Measurements from ENCODE around the gene CASTOR1. TPM values are rescaled to one million over a fixed set of nuclear protein-coding genes. Genes with fewer than 3 reads are reported as not detected.

CASTOR1 gene
- total RNA-seq, 1 experiment from 2014 or later: 2.0 TPM

- H3K9me3 ChIP-seq (ENCODE audit: low read depth, low read length, poor library complexity, severe bottlenecking): no peaks in the 10 kb centered on the region
- intact Hi-C loops (cut with micrococcal nuclease; ENCODE audit: unreplicated experiment): loop anchor here (2.0 to 10.0 kb wide), 4 partner anchors 132 to 315 kb away; partner anchors contain the start of gene TCN2
- no TSS peak for BruUV-seq (replicated peaks)
- no peak for TF ChIP-seq EZH2 (IDR thresholded peaks at IDR 0.05; ENCODE audit: borderline replicate concordance, low read depth, low read length, poor library complexity, severe bottlenecking)
- H3K27ac ChIP-seq (ENCODE audit: low read depth, low read length, poor library complexity, severe bottlenecking): no peak overlapping the region
- no peaks in the 10 kb centered on the region for H3K36me3 ChIP-seq (ENCODE audit: insufficient read depth, low read length, poor library complexity, severe bottlenecking)
- peaks cover 26% of the 10 kb centered on the region for H3K4me1 ChIP-seq (ENCODE audit: insufficient read depth, low read length, poor library complexity, severe bottlenecking)
- ChIA-PET CTCF (interaction anchor here (0.6 to 1.0 kb wide), 2 partner anchors 98 to 141 kb away, joined by 3 read pairs; partner anchors contain the start of gene RNF215), POLR2A (ENCODE audit: low non-redundant PET) (interaction anchor here (0.6 kb wide), 1 partner anchor 95 kb away, joined by 3 read pairs; no protein-coding TSS in a partner anchor)
- DNase-seq (ENCODE audit: low spot score): no peak
- peak overlapping the region; percentile 74 for H3K4me3 ChIP-seq (ENCODE audit: low read depth, low read length, poor library complexity, severe bottlenecking)
- no peaks in the 10 kb centered on the region for H3K27me3 ChIP-seq (replicated peaks; ENCODE audit: insufficient read depth, low read depth, low read length, poor library complexity)
Observed at GRCh38 chr22:30289980-30290313, 642 bp upstream of the CASTOR1 start.

- no TSS peak for BruUV-seq (replicated peaks)
- Histone ChIP-seq H3K36me3 (ENCODE audit: insufficient read depth, low read length, poor library complexity, severe bottlenecking) (no peaks in the 10 kb centered on the region), H3K27ac (ENCODE audit: low read depth, low read length, poor library complexity, severe bottlenecking) (peak overlapping the region; percentile 56), H3K4me3 (ENCODE audit: low read depth, low read length, poor library complexity, severe bottlenecking) (peak overlapping the region; percentile 74), H3K27me3 (replicated peaks; ENCODE audit: insufficient read depth, low read depth, low read length, poor library complexity) (no peaks in the 10 kb centered on the region), H3K4me1 (ENCODE audit: insufficient read depth, low read length, poor library complexity, severe bottlenecking) (peaks cover 26% of the 10 kb centered on the region), H3K9me3 (ENCODE audit: low read depth, low read length, poor library complexity, severe bottlenecking) (no peaks in the 10 kb centered on the region)
- ChIA-PET CTCF (interaction anchor here (0.7 to 1.6 kb wide), 8 partner anchors 11 to 268 kb away, joined by 3 to 11 read pairs (median 4); partner anchors contain the start of genes CCDC157, RNF215 and SF3A1), POLR2A (ENCODE audit: low non-redundant PET) (no interaction called here)
- DNase-seq (ENCODE audit: low spot score): no peak
- no peak for TF ChIP-seq CTCF (conservative IDR thresholded peaks at IDR 0.05; ENCODE audit: low read depth, low read length)
- no peak for TF ChIP-seq EZH2 (IDR thresholded peaks at IDR 0.05; ENCODE audit: borderline replicate concordance, low read depth, low read length, poor library complexity, severe bottlenecking)
- intact Hi-C loops (cut with micrococcal nuclease; ENCODE audit: unreplicated experiment): loop anchor here (2.0 to 10.0 kb wide), 4 partner anchors 134 to 316 kb away; partner anchors contain the start of gene TCN2
Observed at GRCh38 chr22:30288419-30289140, 725 bp downstream of the CASTOR1 start.

- BruUV-seq (replicated peaks): no TSS peak
- no peak overlapping the region for H3K27ac ChIP-seq (ENCODE audit: low read depth, low read length, poor library complexity, severe bottlenecking)
- CTCF ChIA-PET: interaction anchor here (0.6 to 1.6 kb wide), 8 partner anchors 10 to 268 kb away, joined by 3 to 11 read pairs (median 4); partner anchors contain the start of genes CCDC157, RNF215 and SF3A1
Observed at GRCh38 chr22:30287648-30288418, 1.5 kb downstream of the CASTOR1 start.

More at GRCh38 chr22:30287648-30288418, 1.5 kb downstream of the CASTOR1 start:
- peak; percentile 87 for DNase-seq (ENCODE audit: low spot score)
- POLR2A ChIA-PET (ENCODE audit: low non-redundant PET): interaction anchor here (0.6 kb wide), 1 partner anchor 97 kb away, joined by 7 read pairs; no protein-coding TSS in a partner anchor
- no peak for TF ChIP-seq EZH2 (IDR thresholded peaks at IDR 0.05; ENCODE audit: borderline replicate concordance, low read depth, low read length, poor library complexity, severe bottlenecking)
- TF ChIP-seq CTCF (conservative IDR thresholded peaks at IDR 0.05; ENCODE audit: low read depth, low read length): peak; percentile 88
- H3K4me3 ChIP-seq (ENCODE audit: low read depth, low read length, poor library complexity, severe bottlenecking): no peak overlapping the region
- no peaks in the 10 kb centered on the region for H3K36me3 ChIP-seq (ENCODE audit: insufficient read depth, low read length, poor library complexity, severe bottlenecking)
- peaks cover 26% of the 10 kb centered on the region for H3K4me1 ChIP-seq (ENCODE audit: insufficient read depth, low read length, poor library complexity, severe bottlenecking)
- H3K9me3 ChIP-seq (ENCODE audit: low read depth, low read length, poor library complexity, severe bottlenecking): no peaks in the 10 kb centered on the region
- intact Hi-C loops (cut with micrococcal nuclease; ENCODE audit: unreplicated experiment): loop anchor here (1.0 to 10.0 kb wide), 6 partner anchors 25 to 317 kb away; partner anchors contain the start of gene TCN2
- no peaks in the 10 kb centered on the region for H3K27me3 ChIP-seq (replicated peaks; ENCODE audit: insufficient read depth, low read depth, low read length, poor library complexity)
